MCF 10A (cell line): ENCODE data around the gene SPON1. TPM values are rescaled to one million over a fixed set of nuclear protein-coding genes. Genes with fewer than 3 reads are reported as not detected.

ENCODE experiments used
- BruUV-seq: library from RNA; stranded (reverse); fragments of 400-500 nt; replicated peaks from 2 replicates; lab custom pipeline; 2021; lab: Mats Ljungman, UMichigan
- CTCF ChIA-PET: fragments of 300-600 bp; sonication (Branson Sonifier 250); formaldehyde crosslinking; extraction: SDS; loops from one replicate; lab custom pipeline; 2021; ENCODE audit warnings: antibody characterized with exemption, inconsistent platforms; lab: Yijun Ruan, JAX
- POLR2A ChIA-PET: fragments of 300-600, 350-650 bp; sonication (Branson Sonifier 250); formaldehyde crosslinking; extraction: SDS; loops from one replicate; lab custom pipeline; 2020; ENCODE audit warnings: antibody characterized with exemption, inconsistent platforms; lab: Yijun Ruan, JAX
- DNase-seq: peaks from one replicate; pipeline ENCODE4 v3.0.0-alpha.2; 2018; ENCODE audit not compliant: unreplicated experiment
- H3K27ac Mint-ChIP-seq: one replicate; pipeline ENCODE4 v1.8.0; 2022; ENCODE audit warnings: mild to moderate bottlenecking, low read depth, mixed read lengths; ENCODE audit not compliant: unreplicated experiment
- H3K27me3 Mint-ChIP-seq: one replicate; pipeline ENCODE4 v1.8.0; 2022; ENCODE audit warnings: mixed read lengths; ENCODE audit not compliant: insufficient read depth, unreplicated experiment
- H3K36me3 Mint-ChIP-seq: one replicate; pipeline ENCODE4 v1.8.0; 2022; ENCODE audit warnings: mild to moderate bottlenecking, moderate library complexity, mixed read lengths; ENCODE audit not compliant: insufficient read depth, unreplicated experiment
- H3K4me1 Mint-ChIP-seq: one replicate; pipeline ENCODE4 v1.8.0; 2022; ENCODE audit warnings: mixed read lengths; ENCODE audit not compliant: insufficient read depth, unreplicated experiment
- H3K4me3 Mint-ChIP-seq: one replicate; pipeline ENCODE4 v1.8.0; 2022; ENCODE audit warnings: mild to moderate bottlenecking, moderate library complexity, mixed read lengths; ENCODE audit not compliant: unreplicated experiment
- H3K9me3 Mint-ChIP-seq: one replicate; pipeline ENCODE4 v1.8.0; 2022; ENCODE audit warnings: mixed read lengths; ENCODE audit not compliant: unreplicated experiment
- intact Hi-C: fragments of 100-400 bp; cut with micrococcal nuclease; formaldehyde crosslinking; loops from 2 replicates; pipeline ENCODE4 v1.14.1; 2022
- total RNA-seq: library from RNA; stranded (reverse); gene quantifications from 2 replicates; pipeline ENCODE4 v1.2.3, GENCODE V29; 2022
- TF ChIP-seq, protein P1 (sequence below): fragments of 200-600 bp; IDR thresholded peaks from one replicate; pipeline ENCODE4 v1.8.0; 2022; ENCODE audit warnings: antibody characterized with exemption, mild to moderate bottlenecking; ENCODE audit not compliant: unreplicated experiment

The SPON1 gene
- total RNA-seq, 1 experiment from 2014 or later = not detected

DNA sequence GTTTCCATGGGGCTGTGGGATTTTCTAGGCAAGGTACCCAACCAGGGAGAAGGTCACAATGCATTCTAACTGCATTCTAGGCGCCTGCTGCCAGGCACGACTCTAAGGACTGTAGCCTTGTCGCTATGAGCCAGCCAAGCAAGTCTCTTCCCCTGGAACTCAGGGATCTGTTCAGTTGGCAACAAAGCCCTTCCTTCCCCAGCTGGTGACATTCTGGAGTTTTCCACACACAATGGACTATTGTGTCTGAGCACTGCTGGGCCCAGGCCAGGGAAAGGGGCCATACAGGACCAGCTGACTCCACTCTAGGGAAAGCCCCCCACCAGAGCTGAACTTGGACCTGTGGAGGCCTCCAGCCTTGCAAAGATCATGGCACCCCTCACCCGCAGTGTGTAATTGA is 279.7 kb downstream of the SPON1 start:
- intact Hi-C loops = no loop called here
- BruUV-seq = no TSS peak
- Mint-ChIP-seq H3K27ac (no peak overlapping the region), H3K4me1 (no peaks in the 10 kb centered on the region), H3K4me3 (no peak overlapping the region), H3K27me3 (peaks cover 48% of the 10 kb centered on the region), H3K9me3 (no peaks in the 10 kb centered on the region), H3K36me3 (no peaks in the 10 kb centered on the region)
- no peak for DNase-seq
- TF ChIP-seq, protein P1, sequence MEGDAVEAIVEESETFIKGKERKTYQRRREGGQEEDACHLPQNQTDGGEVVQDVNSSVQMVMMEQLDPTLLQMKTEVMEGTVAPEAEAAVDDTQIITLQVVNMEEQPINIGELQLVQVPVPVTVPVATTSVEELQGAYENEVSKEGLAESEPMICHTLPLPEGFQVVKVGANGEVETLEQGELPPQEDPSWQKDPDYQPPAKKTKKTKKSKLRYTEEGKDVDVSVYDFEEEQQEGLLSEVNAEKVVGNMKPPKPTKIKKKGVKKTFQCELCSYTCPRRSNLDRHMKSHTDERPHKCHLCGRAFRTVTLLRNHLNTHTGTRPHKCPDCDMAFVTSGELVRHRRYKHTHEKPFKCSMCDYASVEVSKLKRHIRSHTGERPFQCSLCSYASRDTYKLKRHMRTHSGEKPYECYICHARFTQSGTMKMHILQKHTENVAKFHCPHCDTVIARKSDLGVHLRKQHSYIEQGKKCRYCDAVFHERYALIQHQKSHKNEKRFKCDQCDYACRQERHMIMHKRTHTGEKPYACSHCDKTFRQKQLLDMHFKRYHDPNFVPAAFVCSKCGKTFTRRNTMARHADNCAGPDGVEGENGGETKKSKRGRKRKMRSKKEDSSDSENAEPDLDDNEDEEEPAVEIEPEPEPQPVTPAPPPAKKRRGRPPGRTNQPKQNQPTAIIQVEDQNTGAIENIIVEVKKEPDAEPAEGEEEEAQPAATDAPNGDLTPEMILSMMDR = no peak
- ChIA-PET POLR2A (no interaction called here), CTCF (interaction anchor here (0.7 to 2.6 kb wide), 2 partner anchors 291 to 470 kb away, joined by 4 to 11 read pairs; no protein-coding TSS in a partner anchor)

DNA sequence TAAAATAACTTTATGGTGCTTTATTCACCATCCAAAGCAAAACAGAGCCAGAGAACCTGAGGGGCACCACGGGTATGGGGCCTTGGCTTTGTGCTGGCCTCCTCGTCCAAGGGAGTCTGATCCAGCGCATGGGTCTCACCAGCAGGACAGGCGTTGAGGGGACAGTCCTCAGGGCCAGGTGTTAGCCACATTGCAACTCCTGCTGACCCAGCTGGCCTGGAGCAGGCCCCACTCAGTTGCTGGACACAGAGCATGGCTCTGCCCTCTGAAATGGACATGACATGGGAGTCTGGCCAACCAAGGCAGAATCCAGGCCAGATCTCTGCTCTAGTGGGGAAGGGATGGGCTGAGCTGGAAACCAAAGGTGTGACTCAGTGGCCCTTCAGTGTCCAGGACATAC is 280.2 kb downstream of the SPON1 start:
- H3K27ac Mint-ChIP-seq = no peak overlapping the region
- no TSS peak for BruUV-seq
- no peaks in the 10 kb centered on the region for H3K9me3 Mint-ChIP-seq
- H3K27me3 Mint-ChIP-seq = peaks cover 48% of the 10 kb centered on the region
- TF ChIP-seq, protein P1 = no peak
- H3K36me3 Mint-ChIP-seq = no peaks in the 10 kb centered on the region
- no peaks in the 10 kb centered on the region for H3K4me1 Mint-ChIP-seq
- POLR2A ChIA-PET = no interaction called here
- no peak overlapping the region for H3K4me3 Mint-ChIP-seq
- no peak for DNase-seq
- CTCF ChIA-PET = interaction anchor here (2.6 kb wide), 1 partner anchor 470 kb away, joined by 11 read pairs; no protein-coding TSS in a partner anchor
- intact Hi-C loops = no loop called here

DNA sequence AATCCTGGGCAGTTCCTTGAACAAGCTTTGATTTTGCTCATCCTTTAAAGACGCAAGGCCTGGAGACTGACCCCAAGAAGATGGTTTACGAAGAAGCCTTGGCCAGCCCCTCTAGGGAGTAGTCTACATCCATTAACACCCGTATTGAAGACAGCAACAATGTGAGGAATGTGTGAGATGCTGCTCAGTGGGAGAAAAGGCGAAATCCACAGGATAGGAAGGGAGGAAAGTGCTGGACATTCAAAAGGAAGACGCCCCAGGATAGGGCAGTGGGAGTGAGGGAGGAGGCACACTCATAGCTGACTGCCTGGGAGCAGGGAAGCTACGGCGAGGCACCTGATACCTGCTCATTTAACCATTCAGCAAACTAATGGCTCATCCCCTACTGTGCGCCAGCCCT is 282.4 kb downstream of the SPON1 start:
- Mint-ChIP-seq H3K9me3 (no peaks in the 10 kb centered on the region), H3K4me3 (no peak overlapping the region), H3K27ac (no peak overlapping the region), H3K27me3 (peaks cover 55% of the 10 kb centered on the region), H3K36me3 (no peaks in the 10 kb centered on the region), H3K4me1 (no peaks in the 10 kb centered on the region)
- intact Hi-C loops = no loop called here
- ChIA-PET POLR2A (no interaction called here), CTCF (interaction anchor here (0.6 to 2.7 kb wide), 3 partner anchors 289 to 473 kb away, joined by 4 to 16 read pairs (median 4); no protein-coding TSS in a partner anchor)
- DNase-seq = no peak
- BruUV-seq = no TSS peak
- TF ChIP-seq, protein P1 = no peak

DNA sequence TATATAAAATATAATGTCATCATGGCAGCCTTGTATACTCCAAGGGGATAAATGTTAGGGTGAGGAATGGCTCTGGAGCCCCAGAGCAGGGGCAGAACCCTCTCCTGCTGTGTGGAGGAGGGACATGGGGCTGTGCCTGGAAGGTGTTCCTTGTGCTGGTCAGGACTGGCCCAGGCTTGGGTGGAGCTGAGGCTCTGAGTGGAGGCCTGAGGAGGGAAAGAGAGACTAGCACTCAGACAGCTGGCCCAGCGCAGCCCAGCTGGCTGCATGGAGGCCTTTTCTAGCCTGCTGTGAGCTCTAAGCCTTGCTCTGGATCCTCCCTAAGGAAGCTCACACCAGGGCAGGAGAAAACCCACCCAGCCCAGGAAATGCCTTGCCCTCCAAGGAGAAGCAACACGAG is 282.9 kb downstream of the SPON1 start:
- peaks cover 59% of the 10 kb centered on the region for H3K27me3 Mint-ChIP-seq
- CTCF ChIA-PET = interaction anchor here (0.6 to 2.7 kb wide), 3 partner anchors 289 to 473 kb away, joined by 4 to 16 read pairs (median 4); no protein-coding TSS in a partner anchor
- TF ChIP-seq, protein P1 = no peak
- intact Hi-C loops = no loop called here
- POLR2A ChIA-PET = no interaction called here
- H3K9me3 Mint-ChIP-seq = no peaks in the 10 kb centered on the region
- H3K4me3 Mint-ChIP-seq = no peak overlapping the region
- BruUV-seq = no TSS peak
- H3K4me1 Mint-ChIP-seq = no peaks in the 10 kb centered on the region
- DNase-seq = no peak
- H3K36me3 Mint-ChIP-seq = no peaks in the 10 kb centered on the region
- no peak overlapping the region for H3K27ac Mint-ChIP-seq
